PC-3 (cell line): ENCODE results near the gene TULP3.

ENCODE experiments used
- EZH2 ChIP-seq: fragments of 300-600 bp; sonication (generic); IDR thresholded peaks from one replicate; pipeline ENCODE4 v1.6.1; 2017; ENCODE audit warnings: antibody characterized with exemption, mild to moderate bottlenecking, low read length; ENCODE audit not compliant: unreplicated experiment
- TF ChIP-seq, protein P1 (sequence below): fragments of 300-600 bp; sonication (generic); conservative IDR thresholded peaks from 2 replicates; pipeline ENCODE4 v1.5.1; 2017; ENCODE audit warnings: antibody characterized with exemption, low read depth, mild to moderate bottlenecking, low read length

DNA sequence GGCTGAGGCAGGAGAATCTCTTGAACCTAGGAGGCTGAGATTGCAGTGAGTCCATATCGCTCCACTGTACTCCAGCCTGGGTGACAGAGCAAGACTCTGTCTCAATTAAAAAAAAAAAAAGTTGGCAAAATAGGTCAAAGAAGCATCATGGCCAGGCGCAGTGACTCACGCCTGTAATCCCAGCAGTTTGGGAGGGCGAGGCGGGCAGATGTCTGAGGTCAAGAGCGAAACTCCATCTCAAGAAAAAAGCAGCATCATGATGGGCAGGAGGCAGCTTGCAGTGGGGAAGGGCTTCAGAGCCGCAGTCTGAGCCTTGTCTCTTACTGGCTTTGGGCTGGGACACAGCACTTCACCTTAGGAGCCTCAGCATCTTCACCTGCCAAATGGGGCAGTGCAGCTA lies 89.9 kb downstream of the TULP3 start:
- TF ChIP-seq, protein P1, sequence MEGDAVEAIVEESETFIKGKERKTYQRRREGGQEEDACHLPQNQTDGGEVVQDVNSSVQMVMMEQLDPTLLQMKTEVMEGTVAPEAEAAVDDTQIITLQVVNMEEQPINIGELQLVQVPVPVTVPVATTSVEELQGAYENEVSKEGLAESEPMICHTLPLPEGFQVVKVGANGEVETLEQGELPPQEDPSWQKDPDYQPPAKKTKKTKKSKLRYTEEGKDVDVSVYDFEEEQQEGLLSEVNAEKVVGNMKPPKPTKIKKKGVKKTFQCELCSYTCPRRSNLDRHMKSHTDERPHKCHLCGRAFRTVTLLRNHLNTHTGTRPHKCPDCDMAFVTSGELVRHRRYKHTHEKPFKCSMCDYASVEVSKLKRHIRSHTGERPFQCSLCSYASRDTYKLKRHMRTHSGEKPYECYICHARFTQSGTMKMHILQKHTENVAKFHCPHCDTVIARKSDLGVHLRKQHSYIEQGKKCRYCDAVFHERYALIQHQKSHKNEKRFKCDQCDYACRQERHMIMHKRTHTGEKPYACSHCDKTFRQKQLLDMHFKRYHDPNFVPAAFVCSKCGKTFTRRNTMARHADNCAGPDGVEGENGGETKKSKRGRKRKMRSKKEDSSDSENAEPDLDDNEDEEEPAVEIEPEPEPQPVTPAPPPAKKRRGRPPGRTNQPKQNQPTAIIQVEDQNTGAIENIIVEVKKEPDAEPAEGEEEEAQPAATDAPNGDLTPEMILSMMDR: no peak
- no peak for TF ChIP-seq EZH2
